Endothelial cell of umbilical vein (primary cell): ENCODE data around the gene CEP68. TPM values are rescaled to one million over a fixed set of nuclear protein-coding genes. Genes with fewer than 3 reads are reported as not detected.

Experiments used
- BruUV-seq: library from RNA; stranded (reverse); fragments of 400-500 nt; replicated peaks from 2 replicates; lab custom pipeline; 2021; lab: Mats Ljungman, UMichigan
- CTCF ChIA-PET: fragments of 300-600, 350-600 bp; sonication (Branson Sonifier 250); formaldehyde crosslinking; loops from one replicate; lab custom pipeline; 2021; ENCODE audit warnings: antibody characterized with exemption, inconsistent platforms; lab: Charles Lee
- POLR2A ChIA-PET: fragments of 300-600, 350-600 bp; sonication (Branson Sonifier 250); formaldehyde crosslinking; loops from one replicate; lab custom pipeline; 2021; ENCODE audit warnings: antibody characterized with exemption, inconsistent platforms; lab: Charles Lee
- DNase-seq: peaks from one replicate; pipeline ENCODE4 v3.0.0-alpha.2; 2011; ENCODE audit warnings: low read depth, low spot score
- FAIRE-seq: peaks from 2 replicates; lab custom pipeline; 2011; peaks lifted over from hg19 to GRCh38; lab: Jason Lieb, UNC
- H2AFZ ChIP-seq: 2 replicates; pipeline ENCODE4 v1.6.0; 2012; ENCODE audit warnings: low read depth, low read length, control low read depth, inconsistent platforms
- H3K27ac ChIP-seq: 2 replicates; pipeline ENCODE4 v1.5.1; 2011; ENCODE audit warnings: low read depth, mild to moderate bottlenecking, control low read depth, low read length, moderate library complexity; ENCODE audit not compliant: insufficient read depth
- H3K27me3 ChIP-seq, 2 experiments: 2 replicates each; pipeline versions ENCODE4 v1.6.0 to v1.6.1; 2011; ENCODE audit warnings: low read length in 2 of 2, mixed read lengths in 1 of 2; ENCODE audit not compliant: control insufficient read depth in 2 of 2, insufficient read depth in 2 of 2
- H3K36me3 ChIP-seq, 2 experiments: 2 replicates in 1 of 2; 3 replicates in 1 of 2; pipeline ENCODE4 v1.5.1; 2011; ENCODE audit warnings: low read length in 2 of 2, mild to moderate bottlenecking in 1 of 2, moderate library complexity in 1 of 2; ENCODE audit not compliant: control insufficient read depth in 2 of 2, insufficient read depth in 2 of 2; ENCODE audit errors: extremely low read depth in 1 of 2
- H3K4me1 ChIP-seq: 3 replicates; pipeline ENCODE4 v1.5.1; 2011; ENCODE audit warnings: mild to moderate bottlenecking, low read length; ENCODE audit not compliant: control insufficient read depth, insufficient read depth; ENCODE audit errors: extremely low read depth
- H3K4me2 ChIP-seq: 2 replicates; pipeline ENCODE4 v1.6.1; 2011; ENCODE audit warnings: low read length, control low read depth, mixed read lengths; ENCODE audit not compliant: insufficient read depth
- H3K4me3 ChIP-seq, 3 experiments: fragments of 200-600 bp in 1 of 3; sonication (generic), shearing (Covaris generic) in 1 of 3; replicated peaks in 1 of 3; 2 replicates each; pipeline ENCODE4 v1.5.1; 2011 to 2016; ENCODE audit warnings: control low read depth in 3 of 3, low read length in 3 of 3, mild to moderate bottlenecking in 2 of 3, inconsistent platforms in 1 of 3, low read depth in 1 of 3, moderate library complexity in 1 of 3; ENCODE audit not compliant: insufficient read depth in 1 of 3
- H3K79me2 ChIP-seq: 2 replicates; pipeline ENCODE4 v1.6.0; 2012; ENCODE audit warnings: low read length, inconsistent platforms; ENCODE audit not compliant: control insufficient read depth, insufficient read depth
- H3K9ac ChIP-seq: replicated peaks from 2 replicates; pipeline ENCODE3; 2011; ENCODE audit warnings: low read length, control low read depth; ENCODE audit not compliant: insufficient read depth; ENCODE audit errors: extremely low read depth
- H3K9me1 ChIP-seq: replicated peaks from 3 replicates; pipeline ENCODE4 v1.6.0; 2011; ENCODE audit warnings: mild to moderate bottlenecking, low read length; ENCODE audit not compliant: control insufficient read depth, insufficient read depth; ENCODE audit errors: extremely low read depth
- H3K9me3 ChIP-seq: replicated peaks from 2 replicates; pipeline ENCODE4 v1.5.1; 2012; ENCODE audit warnings: low read length, inconsistent platforms; ENCODE audit not compliant: control insufficient read depth, insufficient read depth
- H4K20me1 ChIP-seq: replicated peaks from 2 replicates; pipeline ENCODE3; 2011; ENCODE audit warnings: mild to moderate bottlenecking, low read length; ENCODE audit not compliant: control insufficient read depth, insufficient read depth; ENCODE audit errors: extremely low read depth
- CTCF ChIP-seq, 2 donors: IDR thresholded peaks; 1 replicate in 1 of 2; 2 replicates in 1 of 2; pipeline ENCODE4 v1.5.1; 2011; ENCODE audit warnings: low read length in 2 of 2, mild to moderate bottlenecking in 2 of 2, moderate library complexity in 2 of 2, control low read depth in 1 of 2, inconsistent platforms in 1 of 2, low read depth in 1 of 2; ENCODE audit not compliant: insufficient read depth in 1 of 2; ENCODE audit errors: extremely low read depth in 1 of 2
- EZH2 ChIP-seq: IDR thresholded peaks from 2 replicates; pipeline ENCODE4 v1.6.1; 2012; ENCODE audit warnings: borderline replicate concordance, low read depth, mild to moderate bottlenecking, moderate library complexity, low read length, inconsistent platforms; ENCODE audit not compliant: severe bottlenecking
- FOS ChIP-seq: IDR thresholded peaks from 2 replicates; pipeline ENCODE4 v1.6.1; 2011; ENCODE audit warnings: mild to moderate bottlenecking, low read length, moderate library complexity, borderline replicate concordance; ENCODE audit not compliant: insufficient read depth
- GATA2 ChIP-seq: IDR thresholded peaks from 2 replicates; pipeline ENCODE4 v1.7.0; 2011; ENCODE audit warnings: low read depth, mild to moderate bottlenecking, moderate library complexity, mixed read lengths, low read length; ENCODE audit not compliant: insufficient read length, insufficient read depth
- JUN ChIP-seq: IDR thresholded peaks from 2 replicates; pipeline ENCODE4 v1.6.1; 2011; ENCODE audit warnings: borderline replicate concordance, low read depth; ENCODE audit not compliant: insufficient read length, insufficient read depth
- MAX ChIP-seq: IDR thresholded peaks from 2 replicates; pipeline ENCODE4 v1.6.1; 2011; ENCODE audit not compliant: insufficient read depth, insufficient read length
- MYC ChIP-seq: IDR thresholded peaks from one replicate; pipeline ENCODE4 v1.6.1; 2011; ENCODE audit warnings: mild to moderate bottlenecking, low read depth, low read length
- POLR2A ChIP-seq: IDR thresholded peaks from 2 replicates; pipeline ENCODE4 v1.6.1; 2012; ENCODE audit warnings: low read depth, mild to moderate bottlenecking, control low read depth, low read length
- POLR2AphosphoS5 ChIP-seq: IDR thresholded peaks from 2 replicates; pipeline ENCODE4 v1.6.1; 2012; ENCODE audit warnings: low read depth, mild to moderate bottlenecking, control low read depth, low read length, moderate library complexity; ENCODE audit not compliant: insufficient read depth
- dilution Hi-C: fragments of 300-500 bp; cut with MboI; formaldehyde crosslinking; loops from one replicate; pipeline ENCODE4 v1.15.0; 2019; ENCODE audit warnings: low sequenced_read_pairs; ENCODE audit not compliant: extremely low pct_ligation_motif_present
- intact Hi-C: fragments of 100-400 bp; cut with micrococcal nuclease; formaldehyde crosslinking; loops from one replicate; pipeline ENCODE4 v1.10.0; 2022
- polyA plus RNA-seq, 4 experiments: library from polyadenylated mRNA; depleted of rRNA in 3 of 4; stranded (reverse) in 3 of 4; unstranded in 1 of 4; fragments of >200 nt; gene quantifications; 2 replicates each; pipeline versions ENCODE4 v1.2.1 to v1.2.3, GENCODE V29; 2011 to 2012; ENCODE audit warnings: missing spikeins in 1 of 4
- total RNA-seq: library from RNA; stranded (reverse); gene quantifications from 2 replicates; pipeline ENCODE4 v1.2.3, GENCODE V29; 2021

The CEP68 gene
- total and polyA plus RNA-seq, 2 donors (not counting 3 experiments of a cell fraction or from before 2014, with no cell fraction given), result 21.4 to 22.0 TPM

- H3K9me3 ChIP-seq, result no peaks in the 10 kb centered on the region
- ChIA-PET POLR2A (no interaction called here), CTCF (interaction anchor here (2.3 kb wide), 1 partner anchor 115 kb away, joined by 5 read pairs; no protein-coding TSS in a partner anchor)
- H3K4me3 ChIP-seq, result no peak overlapping the region
- dilution Hi-C loops (no loop called here), intact Hi-C loops (no loop called here)
- no peak overlapping the region for H3K4me2 ChIP-seq
- H3K36me3 ChIP-seq, result peaks cover 6 to 40% of the 10 kb centered on the region in 2 experiments
- no peaks in the 10 kb centered on the region for H4K20me1 ChIP-seq
- H2AFZ ChIP-seq, result no peak overlapping the region
- BruUV-seq, result no TSS peak
- no peak overlapping the region for H3K9ac ChIP-seq
- no peaks in the 10 kb centered on the region for H3K27me3 ChIP-seq
- H3K9me1 ChIP-seq, result no peaks in the 10 kb centered on the region
- DNase-seq (no peak), FAIRE-seq (no peak)
- H3K4me1 ChIP-seq, result peaks cover 39% of the 10 kb centered on the region
- H3K79me2 ChIP-seq, result peaks cover 3% of the 10 kb centered on the region
- TF ChIP-seq JUN, result no peak
- no peak for TF ChIP-seq GATA2
- TF ChIP-seq MYC, result no peak
- no peak for TF ChIP-seq FOS
- TF ChIP-seq POLR2A, result no peak
- TF ChIP-seq CTCF (IDR thresholded peaks at IDR 0.05; ENCODE audit: extremely low read depth in 1 of 2, insufficient read depth in 1 of 2, low read depth in 1 of 2, low read length in 2 of 2), result no peak
- no peak for TF ChIP-seq EZH2
- TF ChIP-seq MAX, result no peak
- TF ChIP-seq POLR2AphosphoS5, result no peak
- H3K27ac ChIP-seq, result no peak overlapping the region
These were observed 16.2 kb downstream of the CEP68 start for GRCh38 chr2:65072181-65072970.
